ENCODE data around the gene C1S.
"Not testable (repeated sequence)": the region's sequence is repeated elsewhere in the genome, so short reads cannot be mapped to it uniquely, and the experiment has no call there.

The C1S gene

DNA sequence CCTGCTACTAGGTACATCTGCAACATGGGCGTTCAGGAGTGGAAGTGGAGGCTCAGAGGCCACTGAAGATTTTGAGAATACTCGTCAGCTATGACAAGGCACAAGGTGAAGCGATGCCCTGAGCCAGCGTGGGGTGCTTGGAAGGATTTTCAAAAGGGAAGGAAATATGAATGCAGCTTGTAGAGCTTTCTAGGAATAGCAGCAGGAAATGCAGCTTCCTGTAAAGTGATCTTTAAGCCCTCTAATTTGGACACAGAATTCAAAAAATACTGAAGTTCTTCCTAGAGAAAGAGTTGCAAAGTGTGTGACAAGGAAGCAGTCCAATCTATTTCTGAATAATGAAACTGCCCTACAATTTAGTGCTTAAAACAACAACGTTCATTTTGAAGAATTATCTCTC, 13.2 kb upstream of the C1S start:
- Histone ChIP-seq H3K27me3 (ENCODE audit: insufficient read depth, low read length, poor library complexity, severe bottlenecking) (no peaks in the 10 kb centered on the region), H3K4me3 (ENCODE audit: low read length, poor library complexity, severe bottlenecking) (no peak overlapping the region), H3F3A (ENCODE audit: low read depth) (no peaks in the 10 kb centered on the region), H3K9me2 (replicated peaks; ENCODE audit: low read depth, low read length) (no peaks in the 10 kb centered on the region), H3K9ac (ENCODE audit: low read depth, low read length, poor library complexity, severe bottlenecking) (no peak overlapping the region), H3K9me3 (ENCODE audit: insufficient read depth, low read depth, low read length) (no peaks in the 10 kb centered on the region), H2AFZ (ENCODE audit: low read length) (no peak overlapping the region), H4K20me1 (ENCODE audit: insufficient read depth, low read length, poor library complexity, severe bottlenecking) (no peaks in the 10 kb centered on the region), H3K4me1 (ENCODE audit: insufficient read depth, low read length, poor library complexity, severe bottlenecking) (peaks cover 15% of the 10 kb centered on the region), H3K79me2 (ENCODE audit: insufficient read depth, low read length) (no peaks in the 10 kb centered on the region), H3K4me2 (ENCODE audit: low read depth, low read length, poor library complexity, severe bottlenecking) (peak overlapping the region; percentile 53), H3K36me3 (ENCODE audit: insufficient read depth, low read length) (no peaks in the 10 kb centered on the region)
- TF ChIP-seq, protein P1, sequence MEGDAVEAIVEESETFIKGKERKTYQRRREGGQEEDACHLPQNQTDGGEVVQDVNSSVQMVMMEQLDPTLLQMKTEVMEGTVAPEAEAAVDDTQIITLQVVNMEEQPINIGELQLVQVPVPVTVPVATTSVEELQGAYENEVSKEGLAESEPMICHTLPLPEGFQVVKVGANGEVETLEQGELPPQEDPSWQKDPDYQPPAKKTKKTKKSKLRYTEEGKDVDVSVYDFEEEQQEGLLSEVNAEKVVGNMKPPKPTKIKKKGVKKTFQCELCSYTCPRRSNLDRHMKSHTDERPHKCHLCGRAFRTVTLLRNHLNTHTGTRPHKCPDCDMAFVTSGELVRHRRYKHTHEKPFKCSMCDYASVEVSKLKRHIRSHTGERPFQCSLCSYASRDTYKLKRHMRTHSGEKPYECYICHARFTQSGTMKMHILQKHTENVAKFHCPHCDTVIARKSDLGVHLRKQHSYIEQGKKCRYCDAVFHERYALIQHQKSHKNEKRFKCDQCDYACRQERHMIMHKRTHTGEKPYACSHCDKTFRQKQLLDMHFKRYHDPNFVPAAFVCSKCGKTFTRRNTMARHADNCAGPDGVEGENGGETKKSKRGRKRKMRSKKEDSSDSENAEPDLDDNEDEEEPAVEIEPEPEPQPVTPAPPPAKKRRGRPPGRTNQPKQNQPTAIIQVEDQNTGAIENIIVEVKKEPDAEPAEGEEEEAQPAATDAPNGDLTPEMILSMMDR (conservative IDR thresholded peaks at IDR 0.05; ENCODE audit: low read length), result no peak
- no peak for TF ChIP-seq EZH2phosphoT487 (IDR thresholded peaks at IDR 0.05; ENCODE audit: borderline replicate concordance)

DNA sequence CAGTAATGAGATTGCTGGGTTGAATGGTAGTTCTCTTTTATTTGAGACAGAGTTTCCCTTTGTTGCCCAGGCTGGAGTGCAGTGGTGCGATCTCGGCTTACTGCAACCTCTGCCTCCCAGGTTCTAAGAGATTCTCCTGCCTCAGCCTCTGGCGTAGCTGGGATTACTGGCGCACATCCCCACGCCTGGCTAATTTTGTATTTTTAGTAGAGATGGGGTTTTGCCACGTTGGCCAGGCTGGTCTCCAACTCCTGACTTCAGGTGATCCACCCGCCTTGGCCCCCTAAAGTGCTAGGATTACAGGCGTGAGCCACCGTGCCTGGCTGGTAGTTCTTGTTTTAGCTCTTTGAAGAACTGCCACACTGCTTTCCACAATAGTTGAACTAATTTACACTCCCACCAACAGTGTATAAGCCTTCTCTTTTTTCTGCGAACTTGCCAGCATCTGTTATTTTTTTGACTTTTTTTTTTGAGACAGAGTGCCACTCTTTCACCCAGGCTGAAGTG, 11.0 kb upstream of the C1S start:
- H3K27me3 ChIP-seq (ENCODE audit: insufficient read depth, low read length, poor library complexity, severe bottlenecking), result not testable (repeated sequence)

DNA sequence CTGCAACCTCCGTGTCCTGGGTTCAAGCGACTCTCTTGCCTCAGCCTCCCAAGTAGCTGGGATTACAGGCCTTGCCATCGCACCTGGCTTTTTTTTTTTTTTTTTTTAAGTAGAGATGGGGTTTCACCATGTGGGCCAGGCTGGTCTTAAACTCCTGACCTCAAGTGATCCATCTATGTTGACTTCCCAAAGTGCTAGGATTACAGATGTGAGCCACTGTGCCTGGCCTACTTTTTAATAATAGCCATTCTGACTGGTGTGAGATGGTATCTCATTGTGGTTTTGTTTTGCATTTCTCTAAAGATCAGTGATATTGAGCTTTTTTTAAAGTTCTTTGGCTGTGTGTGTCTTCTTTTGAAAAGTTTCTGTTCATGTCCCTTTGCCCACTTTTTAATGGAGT, 10.5 kb upstream of the C1S start:
- H3K36me3 ChIP-seq (ENCODE audit: insufficient read depth, low read length), result not testable (repeated sequence)
- peaks cover 15% of the 10 kb centered on the region for H3K4me1 ChIP-seq (ENCODE audit: insufficient read depth, low read length, poor library complexity, severe bottlenecking)

More for the DNA sequence above, 11.0 kb upstream of the C1S start:
- H3K9me2 ChIP-seq (replicated peaks; ENCODE audit: low read depth, low read length); H3K9ac ChIP-seq (ENCODE audit: low read depth, low read length, poor library complexity, severe bottlenecking); H3K79me2 ChIP-seq (ENCODE audit: insufficient read depth, low read length); H3K36me3 ChIP-seq (ENCODE audit: insufficient read depth, low read length); H3K4me3 ChIP-seq (ENCODE audit: low read length, poor library complexity, severe bottlenecking); H3F3A ChIP-seq (ENCODE audit: low read depth); H2AFZ ChIP-seq (ENCODE audit: low read length); H4K20me1 ChIP-seq (ENCODE audit: insufficient read depth, low read length, poor library complexity, severe bottlenecking); H3K4me2 ChIP-seq (ENCODE audit: low read depth, low read length, poor library complexity, severe bottlenecking); H3K9me3 ChIP-seq (ENCODE audit: insufficient read depth, low read depth, low read length): not testable (repeated sequence)
- peaks cover 15% of the 10 kb centered on the region for H3K4me1 ChIP-seq (ENCODE audit: insufficient read depth, low read length, poor library complexity, severe bottlenecking)

DNA sequence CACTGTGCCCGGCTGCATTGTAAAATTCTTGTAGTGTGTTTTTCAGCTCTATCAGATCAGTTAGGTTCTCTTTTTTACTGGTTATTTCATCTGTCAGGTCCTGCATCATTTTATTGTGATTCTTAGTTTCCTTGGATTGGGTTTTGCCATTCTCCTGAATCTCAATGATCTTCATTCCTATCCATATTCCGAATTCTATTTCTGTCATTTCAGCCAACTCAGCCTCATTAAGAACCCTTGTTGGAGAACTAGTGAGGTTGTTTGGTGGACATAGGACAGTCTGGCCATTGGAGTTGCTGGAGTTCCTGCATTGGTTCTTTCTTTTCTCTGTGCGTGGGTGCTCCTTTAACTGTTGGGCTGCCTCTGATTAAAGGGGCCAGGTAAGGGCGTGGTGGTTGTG, 5.6 kb upstream of the C1S start:
- H3K27me3 ChIP-seq (ENCODE audit: insufficient read depth, low read length, poor library complexity, severe bottlenecking), result no peaks in the 10 kb centered on the region
- H3K4me2 ChIP-seq (ENCODE audit: low read depth, low read length, poor library complexity, severe bottlenecking), result no peak overlapping the region
- H2AFZ ChIP-seq (ENCODE audit: low read length), result no peak overlapping the region
- no peaks in the 10 kb centered on the region for H3K79me2 ChIP-seq (ENCODE audit: insufficient read depth, low read length)
- no peaks in the 10 kb centered on the region for H3K36me3 ChIP-seq (ENCODE audit: insufficient read depth, low read length)
- TF ChIP-seq, protein P1 (conservative IDR thresholded peaks at IDR 0.05; ENCODE audit: low read length), result no peak
- TF ChIP-seq EZH2phosphoT487 (IDR thresholded peaks at IDR 0.05; ENCODE audit: borderline replicate concordance), result no peak
- H3K9me3 ChIP-seq (ENCODE audit: insufficient read depth, low read depth, low read length), result no peaks in the 10 kb centered on the region
- no peaks in the 10 kb centered on the region for H3K4me1 ChIP-seq (ENCODE audit: insufficient read depth, low read length, poor library complexity, severe bottlenecking)
- no peak overlapping the region for H3K9ac ChIP-seq (ENCODE audit: low read depth, low read length, poor library complexity, severe bottlenecking)
- no peaks in the 10 kb centered on the region for H4K20me1 ChIP-seq (ENCODE audit: insufficient read depth, low read length, poor library complexity, severe bottlenecking)
- H3F3A ChIP-seq (ENCODE audit: low read depth), result no peaks in the 10 kb centered on the region
- no peak overlapping the region for H3K4me3 ChIP-seq (ENCODE audit: low read length, poor library complexity, severe bottlenecking)
- no peaks in the 10 kb centered on the region for H3K9me2 ChIP-seq (replicated peaks; ENCODE audit: low read depth, low read length)

More for the DNA sequence above, 10.5 kb upstream of the C1S start:
- not testable (repeated sequence) for H3K4me2 ChIP-seq (ENCODE audit: low read depth, low read length, poor library complexity, severe bottlenecking); H2AFZ ChIP-seq (ENCODE audit: low read length); H3K9ac ChIP-seq (ENCODE audit: low read depth, low read length, poor library complexity, severe bottlenecking); H4K20me1 ChIP-seq (ENCODE audit: insufficient read depth, low read length, poor library complexity, severe bottlenecking); H3K9me3 ChIP-seq (ENCODE audit: insufficient read depth, low read depth, low read length); H3F3A ChIP-seq (ENCODE audit: low read depth); H3K4me3 ChIP-seq (ENCODE audit: low read length, poor library complexity, severe bottlenecking); H3K27me3 ChIP-seq (ENCODE audit: insufficient read depth, low read length, poor library complexity, severe bottlenecking); H3K9me2 ChIP-seq (replicated peaks; ENCODE audit: low read depth, low read length); H3K79me2 ChIP-seq (ENCODE audit: insufficient read depth, low read length)

DNA sequence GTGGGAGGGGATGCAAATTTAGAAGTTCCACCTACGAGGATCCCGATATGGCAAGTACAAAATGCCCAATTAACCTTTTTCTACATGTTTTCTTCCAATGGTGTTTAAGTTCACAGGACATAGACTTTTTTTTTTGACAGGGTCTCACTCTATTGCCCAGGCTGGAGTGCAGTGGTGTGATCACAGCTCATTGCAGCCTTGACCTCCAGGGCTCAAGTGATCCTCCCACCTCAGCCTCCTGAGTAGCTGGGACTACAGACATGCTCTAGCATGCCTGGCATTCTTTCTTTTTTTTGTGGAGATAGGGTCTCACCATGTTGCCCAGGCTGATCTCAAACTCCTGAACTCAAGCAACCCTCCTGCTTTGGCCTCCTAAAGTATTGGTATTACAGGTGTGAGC, 4.8 kb upstream of the C1S start:
- H3K36me3 ChIP-seq (ENCODE audit: insufficient read depth, low read length); H4K20me1 ChIP-seq (ENCODE audit: insufficient read depth, low read length, poor library complexity, severe bottlenecking); H3K4me2 ChIP-seq (ENCODE audit: low read depth, low read length, poor library complexity, severe bottlenecking); H3K4me3 ChIP-seq (ENCODE audit: low read length, poor library complexity, severe bottlenecking); H3F3A ChIP-seq (ENCODE audit: low read depth); H3K4me1 ChIP-seq (ENCODE audit: insufficient read depth, low read length, poor library complexity, severe bottlenecking); H3K9me2 ChIP-seq (replicated peaks; ENCODE audit: low read depth, low read length); H3K9ac ChIP-seq (ENCODE audit: low read depth, low read length, poor library complexity, severe bottlenecking); H3K9me3 ChIP-seq (ENCODE audit: insufficient read depth, low read depth, low read length); H3K27me3 ChIP-seq (ENCODE audit: insufficient read depth, low read length, poor library complexity, severe bottlenecking); H3K79me2 ChIP-seq (ENCODE audit: insufficient read depth, low read length); H2AFZ ChIP-seq (ENCODE audit: low read length): not testable (repeated sequence)

Data from Loucy (cell line).